K562 (cell line): ENCODE results near the gene C1QTNF12. TPM values are rescaled to one million over a fixed set of nuclear protein-coding genes. Genes with fewer than 3 reads are reported as not detected.
A peak's percentile ranks its signal among the peaks of the same experiment; 100 is the strongest.

Experiments used
- ESRRB ChIP-seq: fragments of 250-450 bp; sonication (Bioruptor Pico); IDR thresholded peaks from 2 replicates; pipeline ENCODE4 v1.5.0; 2020; ENCODE audit warnings: mild to moderate bottlenecking, moderate library complexity, borderline replicate concordance
- HDAC6 ChIP-seq: IDR thresholded peaks from 2 replicates; pipeline ENCODE4 v1.6.1; 2012; ENCODE audit warnings: low read depth, mild to moderate bottlenecking, control low read depth, inconsistent platforms, low read length, moderate library complexity
- HES1 ChIP-seq: fragments of 450-650 bp; IDR thresholded peaks from 2 replicates; pipeline ENCODE4 v1.6.1; 2016; ENCODE audit warnings: low read depth, mild to moderate bottlenecking, moderate library complexity
- HNRNPK ChIP-seq: fragments of 200-400 bp; formaldehyde crosslinking; IDR thresholded peaks from one replicate; pipeline ENCODE4 v1.6.1; 2018; ENCODE audit warnings: mild to moderate bottlenecking, low read depth, low read length; ENCODE audit not compliant: poor library complexity, severe bottlenecking
- PBX2 ChIP-seq, 2 experiments: IDR thresholded peaks in 1 of 2; conservative IDR thresholded peaks in 1 of 2; 2 replicates each; pipeline ENCODE4 v1.6.1; 2016; ENCODE audit warnings: low read depth in 2 of 2, mild to moderate bottlenecking in 1 of 2, missing compliant biosample characterization in 1 of 2, missing genetic modification characterization in 1 of 2, moderate library complexity in 1 of 2
- POU5F1 ChIP-seq: fragments of 150-350 bp; IDR thresholded peaks from 2 replicates; pipeline ENCODE4 v1.6.1; 2014; ENCODE audit warnings: borderline replicate concordance, low read length, low read depth, mild to moderate bottlenecking; ENCODE audit not compliant: partially characterized antibody
- SMAD2 ChIP-seq: fragments of 150-350 bp; IDR thresholded peaks from 2 replicates; pipeline ENCODE4 v1.6.1; 2014; ENCODE audit warnings: low read depth, mild to moderate bottlenecking, low read length
- XRCC5 ChIP-seq: fragments of 200-400 bp; formaldehyde crosslinking; IDR thresholded peaks from 2 replicates; pipeline ENCODE4 v1.6.1; 2017; ENCODE audit warnings: low read depth, mild to moderate bottlenecking, low read length
- ZNF398 ChIP-seq: fragments of 250-450 bp; sonication (Bioruptor Pico); IDR thresholded peaks from 2 replicates; pipeline ENCODE4 v1.8.0; 2021; ENCODE audit warnings: moderate library complexity, mild to moderate bottlenecking, inconsistent platforms
- ZNF740 ChIP-seq, 3 experiments: fragments of 200-800 bp in 1 of 3; sonication (Bioruptor generic) in 1 of 3; sonication (generic) in 1 of 3; formaldehyde crosslinking in 1 of 3; IDR thresholded peaks; 2 replicates each; pipeline versions ENCODE4 v1.6.1 to v1.8.0; 2016 to 2022; ENCODE audit warnings: mild to moderate bottlenecking in 2 of 3, missing compliant biosample characterization in 2 of 3, missing genetic modification characterization in 2 of 3, missing genetic modification reagents in 1 of 3
- polyA plus RNA-seq, 8 experiments: library from polyadenylated mRNA; depleted of rRNA in 4 of 8; stranded (reverse) in 5 of 8; unstranded in 3 of 8; fragments of >200 nt; fragmentation: Nextera tagmentation in 2 of 8; fragmentation: Illumina TruSeq in 1 of 8; extraction: Ambion mirVana in 2 of 8; extraction: Trizol in 1 of 8; gene quantifications; 2 replicates each; pipeline versions ENCODE4 v1.2.1 to v1.2.3, GENCODE V29; 2011 to 2014; ENCODE audit warnings: inconsistent platforms in 1 of 8, missing spikeins in 1 of 8
- total RNA-seq, 7 experiments: library from RNA; depleted of rRNA in 6 of 7; stranded (reverse); fragments of >200 nt in 6 of 7; fragmentation: Illumina TruSeq in 2 of 7; extraction: Trizol in 2 of 7; gene quantifications; 2 replicates each; pipeline versions ENCODE4 v1.2.1 to v1.2.3, GENCODE V29; 2011 to 2021; ENCODE audit warnings: low replicate concordance in 1 of 7
- TF ChIP-seq, protein P1 (sequence below): fragments of 250-450 bp; sonication (Bioruptor Pico); IDR thresholded peaks from 2 replicates; pipeline ENCODE4 v1.8.0; 2022; ENCODE audit warnings: moderate library complexity, mild to moderate bottlenecking, inconsistent platforms
- TF ChIP-seq, protein P2 (sequence below): conservative IDR thresholded peaks from 2 replicates; pipeline ENCODE4 v1.6.1; 2011; ENCODE audit warnings: low read depth, mild to moderate bottlenecking, low read length; ENCODE audit not compliant: control insufficient read depth

C1QTNF12 gene
- total and polyA plus RNA-seq, 9 of the 15 experiments (the other 6 are each of a cell fraction or from before 2014, with no cell fraction given), result 0.11 to 4.3 (median 0.93) TPM; not detected in 3

DNA sequence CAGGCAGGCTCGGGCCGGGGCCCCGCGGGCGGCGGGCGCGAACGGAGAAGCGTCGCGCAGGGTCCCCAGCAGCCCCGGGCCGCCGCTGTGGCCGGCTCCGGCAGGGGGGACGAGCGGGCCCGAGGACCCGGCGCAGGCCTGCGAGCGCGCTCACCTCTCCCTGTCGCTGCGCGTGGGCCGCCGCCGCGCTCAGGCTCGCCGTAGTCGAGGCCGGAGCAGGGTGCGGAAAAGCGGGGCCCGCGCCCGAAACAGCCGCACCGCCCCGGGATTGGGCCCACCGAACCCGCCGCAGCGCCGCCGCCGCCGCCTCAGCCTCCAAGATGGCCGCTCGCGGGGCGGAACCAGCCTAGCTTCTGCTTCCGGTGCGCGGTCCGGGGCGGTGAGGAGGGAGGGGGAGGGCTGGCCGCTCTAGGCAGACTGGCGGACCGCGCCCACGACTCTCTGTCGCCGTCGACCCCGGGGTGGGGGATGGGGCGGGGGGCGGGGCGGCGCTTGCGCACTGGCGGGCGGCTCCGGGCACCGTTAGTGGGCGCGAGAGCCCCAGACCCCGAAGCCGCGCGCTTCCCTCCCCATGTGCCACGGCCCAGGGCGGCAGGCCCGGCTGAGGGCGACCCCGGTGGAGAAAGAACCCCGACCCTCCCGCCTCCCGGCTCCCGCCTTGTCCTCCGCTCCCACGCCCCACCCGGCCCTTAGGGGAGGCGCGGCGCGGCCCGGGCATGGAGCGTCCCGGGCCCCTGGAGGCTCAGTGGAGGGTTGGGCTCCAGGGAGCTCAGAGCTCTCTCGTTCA, 27.2 kb upstream of the C1QTNF12 start, which contains the start of gene UBE2J2 (continued):
- TF ChIP-seq HNRNPK (no peak), SMAD2 (no peak), HDAC6 (no peak), ZNF740 (CRISPR knock-in tag; IDR thresholded peaks at IDR 0.05) (peak; percentile 10; the same call in 1 of the 2 replicates), ZNF740 (tag; IDR thresholded peaks at IDR 0.05) (no peak), XRCC5 (no peak; the same call in 1 of the 2 replicates), PBX2 (CRISPR knock-in tag; IDR thresholded peaks at IDR 0.05; ENCODE audit: low read depth) (no peak), PBX2 (tag; conservative IDR thresholded peaks at IDR 0.05; ENCODE audit: low read depth) (no peak), HES1 (no peak), ESRRB (CRISPR knock-in tag) (no peak), POU5F1 (no peak), ZNF398 (no peak)
- TF ChIP-seq, protein P1, sequence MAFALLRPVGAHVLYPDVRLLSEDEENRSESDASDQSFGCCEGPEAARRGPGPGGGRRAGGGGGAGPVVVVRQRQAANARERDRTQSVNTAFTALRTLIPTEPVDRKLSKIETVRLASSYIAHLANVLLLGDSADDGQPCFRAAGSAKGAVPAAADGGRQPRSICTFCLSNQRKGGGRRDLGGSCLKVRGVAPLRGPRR (CRISPR knock-in tag), result no peak
- TF ChIP-seq, protein P2, sequence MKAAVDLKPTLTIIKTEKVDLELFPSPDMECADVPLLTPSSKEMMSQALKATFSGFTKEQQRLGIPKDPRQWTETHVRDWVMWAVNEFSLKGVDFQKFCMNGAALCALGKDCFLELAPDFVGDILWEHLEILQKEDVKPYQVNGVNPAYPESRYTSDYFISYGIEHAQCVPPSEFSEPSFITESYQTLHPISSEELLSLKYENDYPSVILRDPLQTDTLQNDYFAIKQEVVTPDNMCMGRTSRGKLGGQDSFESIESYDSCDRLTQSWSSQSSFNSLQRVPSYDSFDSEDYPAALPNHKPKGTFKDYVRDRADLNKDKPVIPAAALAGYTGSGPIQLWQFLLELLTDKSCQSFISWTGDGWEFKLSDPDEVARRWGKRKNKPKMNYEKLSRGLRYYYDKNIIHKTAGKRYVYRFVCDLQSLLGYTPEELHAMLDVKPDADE, result 0 out of 2 replicates have a peak, but pooled peaks have one; percentile 25
